Stimulated activated CD4-positive, alpha-beta T cell treated with anti-CD3 and anti-CD28 coated beads, Interleukin-12 subunit alpha, Interleukin-12 subunit beta, amount 100 ng/mL, for 24 hours (primary cell): Measurements from ENCODE around the gene COL9A1.

ENCODE experiments used
- DNase-seq, 2 experiments: peaks; one replicate each; pipeline ENCODE4 v3.0.0-alpha.2; 2020; ENCODE audit warnings: low read depth in 2 of 2

Gene COL9A1

GRCh38 chr6:70175770-70176169 is 127.1 kb downstream of the COL9A1 start:
- DNase-seq, result no peak

- DNase-seq, result no peak
Measured at GRCh38 chr6:70172252-70172651, 130.6 kb downstream of the COL9A1 start.

- DNase-seq, result no peak
Measured at GRCh38 chr6:70171236-70171635, 131.6 kb downstream of the COL9A1 start.

GRCh38 chr6:70168681-70169377 is 134.1 kb downstream of the COL9A1 start:
- DNase-seq, result no peak
